Neuronal stem cell (in vitro differentiated cells): ENCODE results near the gene GRK6.

Source experiments
- DNase-seq: peaks from one replicate; pipeline ENCODE4 v3.0.0-alpha.2; 2013; ENCODE audit warnings: low spot score
- H2AFZ ChIP-seq: one replicate; pipeline ENCODE4 v1.6.1; 2013; ENCODE audit warnings: mild to moderate bottlenecking, low read length, inconsistent platforms
- H2AK5ac ChIP-seq: 2 replicates; pipeline ENCODE4 v1.6.1; 2013; ENCODE audit warnings: low read depth, mild to moderate bottlenecking, inconsistent platforms, low read length, moderate library complexity, mixed read lengths
- H2BK120ac ChIP-seq: 2 replicates; pipeline ENCODE4 v1.6.1; 2013; ENCODE audit warnings: low read depth, mild to moderate bottlenecking, inconsistent platforms, low read length, moderate library complexity, mixed read lengths
- H2BK12ac ChIP-seq: one replicate; pipeline ENCODE4 v1.6.1; 2013; ENCODE audit warnings: low read length, inconsistent platforms
- H2BK15ac ChIP-seq: 2 replicates; pipeline ENCODE4 v1.6.1; 2013; ENCODE audit warnings: mild to moderate bottlenecking, low read length, inconsistent platforms, mixed read lengths
- H2BK5ac ChIP-seq: one replicate; pipeline ENCODE4 v1.6.1; 2013; ENCODE audit warnings: inconsistent platforms, mild to moderate bottlenecking, low read length, moderate library complexity
- H3K14ac ChIP-seq: one replicate; pipeline ENCODE4 v1.6.1; 2013; ENCODE audit warnings: low read length, inconsistent platforms
- H3K18ac ChIP-seq: 2 replicates; pipeline ENCODE4 v1.6.1; 2013; ENCODE audit warnings: low read length, inconsistent platforms
- H3K23ac ChIP-seq: 2 replicates; pipeline ENCODE4 v1.6.1; 2013; ENCODE audit warnings: low read depth, mild to moderate bottlenecking, mixed read lengths, low read length, inconsistent platforms; ENCODE audit not compliant: poor library complexity
- H3K27ac ChIP-seq: replicated peaks from 3 replicates; pipeline ENCODE4 v1.5.1; 2013; ENCODE audit warnings: low read length, inconsistent platforms
- H3K27me3 ChIP-seq, 3 experiments: 2 replicates each; pipeline ENCODE4 v1.6.1; 2013; ENCODE audit warnings: low read length in 3 of 3, mild to moderate bottlenecking in 2 of 3, inconsistent platforms in 1 of 3, low read depth in 1 of 3, mixed read lengths in 1 of 3, moderate library complexity in 1 of 3; ENCODE audit not compliant: control insufficient read depth in 3 of 3, insufficient read depth in 3 of 3
- H3K36me3 ChIP-seq, 2 donors: replicated peaks in 1 of 2; 2 replicates each; pipeline ENCODE4 v1.6.1; 2013; ENCODE audit warnings: low read length in 2 of 2; ENCODE audit not compliant: control insufficient read depth in 2 of 2, insufficient read depth in 2 of 2
- H3K4ac ChIP-seq: 2 replicates; pipeline ENCODE4 v1.6.1; 2013; ENCODE audit warnings: inconsistent platforms, mild to moderate bottlenecking, low read length, moderate library complexity
- H3K4me1 ChIP-seq, 2 donors: 1 replicate in 1 of 2; 2 replicates in 1 of 2; pipeline ENCODE4 v1.6.1; 2013; ENCODE audit warnings: low read length in 2 of 2, low read depth in 1 of 2; ENCODE audit not compliant: control insufficient read depth in 2 of 2, insufficient read depth in 1 of 2
- H3K4me2 ChIP-seq: one replicate; pipeline ENCODE4 v1.6.1; 2013; ENCODE audit warnings: mild to moderate bottlenecking, low read length, inconsistent platforms; ENCODE audit not compliant: insufficient read depth, poor library complexity, severe bottlenecking
- H3K4me3 ChIP-seq, 2 donors: 2 replicates each; pipeline ENCODE4 v1.5.1; 2013; ENCODE audit warnings: low read length in 2 of 2, mild to moderate bottlenecking in 2 of 2, inconsistent platforms in 1 of 2, moderate library complexity in 1 of 2
- H3K79me1 ChIP-seq: one replicate; pipeline ENCODE4 v1.6.1; 2013; ENCODE audit warnings: low read depth, mild to moderate bottlenecking, inconsistent platforms, low read length, moderate library complexity
- H3K9ac ChIP-seq: one replicate; pipeline ENCODE4 v1.6.1; 2013; ENCODE audit warnings: mild to moderate bottlenecking, low read depth, low read length, inconsistent platforms; ENCODE audit not compliant: poor library complexity
- H3K9me3 ChIP-seq, 2 donors: replicated peaks in 1 of 2; 2 replicates each; pipeline versions ENCODE3 to v1.6.1; 2013; ENCODE audit warnings: low read length in 2 of 2, mild to moderate bottlenecking in 2 of 2, inconsistent platforms in 1 of 2, low read depth in 1 of 2, mixed read lengths in 1 of 2, moderate library complexity in 1 of 2; ENCODE audit not compliant: control insufficient read depth in 2 of 2, insufficient read depth in 1 of 2
- H4K8ac ChIP-seq: one replicate; pipeline ENCODE4 v1.6.1; 2013; ENCODE audit warnings: low read depth, mild to moderate bottlenecking, inconsistent platforms, low read length, moderate library complexity
- H4K91ac ChIP-seq: one replicate; pipeline ENCODE4 v1.6.1; 2013; ENCODE audit warnings: low read length, low read depth, mild to moderate bottlenecking, inconsistent platforms; ENCODE audit not compliant: poor library complexity
- WGBS, 2 donors: extraction: QIAGEN DNeasy Blood & Tissue Kit; methylation state at CpG; one replicate each; pipeline ENCODE4 v1.1.7; 2013; ENCODE audit warnings: missing lambda C conversion rate in 2 of 2, mixed read lengths in 1 of 2; ENCODE audit not compliant: insufficient read length in 2 of 2, insufficient replicate concordance in 1 of 2; ENCODE audit errors: extremely low coverage in 2 of 2; 5-methylcytosine and 5-hydroxymethylcytosine counted together

The GRK6 gene

DNA sequence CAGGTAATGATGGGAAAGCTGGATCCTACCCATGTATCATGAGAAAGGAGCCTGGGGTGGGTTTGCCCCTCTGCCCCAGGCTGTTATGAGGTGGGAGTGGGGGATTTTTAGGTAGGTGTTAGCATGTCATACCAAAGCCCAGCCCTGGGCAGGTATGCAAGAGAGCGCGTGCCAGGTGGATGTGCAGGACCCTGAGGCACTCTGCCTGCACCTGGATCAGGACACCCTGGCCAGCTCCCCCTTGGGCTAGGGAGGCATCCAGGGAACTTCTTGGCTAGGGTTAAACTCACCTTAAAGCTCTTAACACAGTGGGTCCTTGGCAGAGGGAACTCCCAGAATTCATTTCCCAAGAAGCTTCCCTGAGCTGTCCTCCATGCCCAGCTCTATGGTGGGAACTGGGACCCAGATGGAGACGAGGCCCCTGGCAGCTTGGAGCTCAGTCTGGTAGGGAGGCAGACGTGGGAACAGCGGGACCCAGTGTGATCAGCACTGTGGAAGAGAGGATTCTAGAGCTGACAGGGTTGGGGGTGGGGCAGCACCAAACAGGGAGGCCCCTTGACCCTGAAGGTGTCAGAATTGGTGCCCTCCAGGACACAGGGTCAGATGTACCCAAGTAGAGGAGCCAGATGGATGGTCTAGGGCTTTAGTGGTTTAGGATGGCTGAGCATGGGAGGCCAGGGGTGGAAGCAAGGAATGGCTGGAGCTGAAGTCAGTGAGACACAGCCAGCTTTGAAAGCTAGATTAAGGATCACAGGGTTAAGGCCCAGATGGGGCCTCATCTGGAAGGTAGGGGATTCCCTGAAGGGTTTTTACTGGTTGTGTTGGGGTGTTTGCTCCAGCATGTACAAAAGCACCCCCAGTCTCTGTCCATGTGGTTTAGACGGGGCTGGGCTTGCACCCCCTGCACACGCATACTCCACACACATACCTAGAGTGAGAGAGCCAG is 17.9 kb downstream of the GRK6 start:
- Histone ChIP-seq H3K4ac (no peak overlapping the region), H3K79me1 (no peaks in the 10 kb centered on the region), H3K14ac (no peak overlapping the region), H2BK120ac (no peak overlapping the region), H3K27me3 (no peaks in the 10 kb centered on the region), H3K4me3 (no peak overlapping the region), H2BK15ac (no peak overlapping the region), H3K27ac (no peak overlapping the region), H3K18ac (peak overlapping the region; percentile 35), H2AK5ac (peak overlapping the region; percentile 68), H2AFZ (no peak overlapping the region), H2BK12ac (no peak overlapping the region), H3K4me2 (no peak overlapping the region), H3K23ac (peak overlapping the region; percentile 83), H2BK5ac (no peak overlapping the region), H3K9ac (no peak overlapping the region), H3K4me1 (peaks cover 21 to 25% of the 10 kb centered on the region in 2 donors), H4K91ac (no peak overlapping the region), H3K9me3 (no peaks in the 10 kb centered on the region), H3K36me3 (peaks cover 4 to 39% of the 10 kb centered on the region in 2 donors), H4K8ac (no peak overlapping the region)
- no CpG with 5 or more reads among the region's 7 CpGs for WGBS, 2 donors
- no peak for DNase-seq

- no peaks in the 10 kb centered on the region for H3K79me1 ChIP-seq
- WGBS, 2 donors = no CpG with 5 or more reads among the region's 10 CpGs
- no peak overlapping the region for H2BK12ac ChIP-seq
- H2BK15ac ChIP-seq = no peak overlapping the region
- no peak overlapping the region for H4K8ac ChIP-seq
- peaks cover 27 to 30% of the 10 kb centered on the region in 2 donors for H3K4me1 ChIP-seq
- peaks cover 2 to 32% of the 10 kb centered on the region in 2 donors for H3K36me3 ChIP-seq
- no peak overlapping the region for H3K4me2 ChIP-seq
- H4K91ac ChIP-seq = no peak overlapping the region
- no peak overlapping the region for H3K18ac ChIP-seq
- no peaks in the 10 kb centered on the region for H3K9me3 ChIP-seq
- no peak overlapping the region for H2AFZ ChIP-seq
- H3K14ac ChIP-seq = no peak overlapping the region
- no peak overlapping the region for H3K23ac ChIP-seq
- H3K27ac ChIP-seq = no peak overlapping the region
- no peak overlapping the region for H3K4ac ChIP-seq
- no peak overlapping the region for H2BK120ac ChIP-seq
- H3K27me3 ChIP-seq = no peaks in the 10 kb centered on the region
- H2AK5ac ChIP-seq = no peak overlapping the region
- no peak overlapping the region for H3K4me3 ChIP-seq
- no peak for DNase-seq
- H3K9ac ChIP-seq = peak overlapping the region; percentile 65
- H2BK5ac ChIP-seq = no peak overlapping the region
These were observed 18.8 kb downstream of the GRK6 start for GRCh38 chr5:177445052-177445916.

DNA sequence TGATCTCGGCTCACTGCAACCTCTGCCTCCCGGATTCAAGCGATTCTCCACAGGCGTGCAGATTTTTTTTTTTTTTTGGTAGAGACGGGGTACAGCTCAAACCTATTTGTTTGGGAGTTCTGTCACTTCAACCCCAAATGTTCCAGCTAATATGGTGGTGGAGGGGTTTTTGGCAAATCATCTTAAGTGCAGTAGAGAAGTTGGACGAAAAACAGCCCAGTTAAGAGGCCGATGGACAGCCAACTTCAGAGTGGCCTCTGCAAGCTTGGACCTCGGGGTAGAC is 19.4 kb downstream of the GRK6 start:
- peak overlapping the region; percentile 71 for H3K4ac ChIP-seq
- H3K27ac ChIP-seq = peak overlapping the region; percentile 89
- peak overlapping the region; percentile 94 for H3K23ac ChIP-seq
- no CpG with 5 or more reads among the region's 8 CpGs for WGBS, 2 donors
- H3K9ac ChIP-seq = peak overlapping the region; percentile 92
- H3K27me3 ChIP-seq = no peaks in the 10 kb centered on the region
- H3K18ac ChIP-seq = peak overlapping the region; percentile 99
- peak overlapping the region; percentile 87 for H3K14ac ChIP-seq
- DNase-seq = no peak
- peak overlapping the region; percentile 96 for H2AK5ac ChIP-seq
- H3K9me3 ChIP-seq = no peaks in the 10 kb centered on the region
- peaks cover 2 to 27% of the 10 kb centered on the region in 2 donors for H3K36me3 ChIP-seq
- H4K8ac ChIP-seq = no peak overlapping the region
- peak overlapping the region; percentile 76 to 84 for H3K4me3 ChIP-seq
- no peak overlapping the region for H2BK12ac ChIP-seq
- H2AFZ ChIP-seq = peak overlapping the region; percentile 90
- H2BK15ac ChIP-seq = peak overlapping the region; percentile 52
- H2BK5ac ChIP-seq = no peak overlapping the region
- no peaks in the 10 kb centered on the region for H3K79me1 ChIP-seq
- H3K4me2 ChIP-seq = peak overlapping the region; percentile 78
- peak overlapping the region; percentile 44 for H2BK120ac ChIP-seq
- peaks cover 27 to 30% of the 10 kb centered on the region in 2 donors for H3K4me1 ChIP-seq
- no peak overlapping the region for H4K91ac ChIP-seq
